Transverse colon (tissue), 4 donors: ENCODE measurements around the gene COL23A1.

Source experiments
- EP300 ChIP-seq: sonication (generic); formaldehyde crosslinking; IDR thresholded peaks from one replicate; pipeline ENCODE4 v1.6.1; 2017; ENCODE audit warnings: antibody characterized with exemption, low read depth
- POLR2A ChIP-seq: fragments of 450-650 bp; IDR thresholded peaks from one replicate; pipeline ENCODE4 v1.6.1; 2016; ENCODE audit warnings: antibody characterized with exemption, mild to moderate bottlenecking, moderate library complexity
- POLR2AphosphoS5 ChIP-seq, 3 donors: sonication (generic); formaldehyde crosslinking; IDR thresholded peaks; one replicate each; pipeline ENCODE4 v1.6.1; 2016; ENCODE audit warnings: antibody characterized with exemption in 3 of 3
- TF ChIP-seq, protein P1 (sequence below), 5 experiments: fragments of 200-600 bp in 3 of 5; fragments of 450-650 bp in 2 of 5; sonication (generic) in 3 of 5; IDR thresholded peaks; 1 replicate in 2 of 5; 2 replicates in 3 of 5; pipeline ENCODE4 v1.5.1; 2016 to 2017; ENCODE audit warnings: antibody characterized with exemption in 5 of 5, inconsistent platforms in 3 of 5, mild to moderate bottlenecking in 2 of 5, moderate library complexity in 1 of 5

DNA sequence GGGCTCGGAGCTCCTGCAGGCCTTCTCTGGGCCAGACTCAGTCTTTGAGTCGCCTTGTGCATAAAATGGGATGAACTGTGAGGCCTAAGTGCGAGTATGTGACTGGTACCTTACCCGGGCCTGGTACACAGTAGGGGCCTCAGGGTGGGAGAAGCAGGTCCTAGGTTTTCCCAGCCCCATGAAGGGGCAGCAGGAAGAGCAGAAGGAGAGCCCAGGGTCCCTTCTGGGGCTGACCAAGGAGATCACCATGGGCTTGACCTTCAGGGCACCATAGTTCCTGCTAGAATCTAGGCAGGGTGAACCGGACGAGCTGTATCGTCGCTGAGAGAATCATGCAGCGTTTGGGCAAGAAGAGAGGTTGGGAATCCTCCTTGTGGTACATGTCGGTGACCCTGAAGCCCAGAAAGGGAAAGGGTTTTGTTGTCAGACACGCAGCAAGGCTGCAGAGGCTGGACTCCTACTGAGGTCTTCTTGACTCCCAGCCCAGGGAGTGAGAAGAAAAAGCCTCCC, 357.2 kb downstream of the COL23A1 start:
- TF ChIP-seq, protein P1, sequence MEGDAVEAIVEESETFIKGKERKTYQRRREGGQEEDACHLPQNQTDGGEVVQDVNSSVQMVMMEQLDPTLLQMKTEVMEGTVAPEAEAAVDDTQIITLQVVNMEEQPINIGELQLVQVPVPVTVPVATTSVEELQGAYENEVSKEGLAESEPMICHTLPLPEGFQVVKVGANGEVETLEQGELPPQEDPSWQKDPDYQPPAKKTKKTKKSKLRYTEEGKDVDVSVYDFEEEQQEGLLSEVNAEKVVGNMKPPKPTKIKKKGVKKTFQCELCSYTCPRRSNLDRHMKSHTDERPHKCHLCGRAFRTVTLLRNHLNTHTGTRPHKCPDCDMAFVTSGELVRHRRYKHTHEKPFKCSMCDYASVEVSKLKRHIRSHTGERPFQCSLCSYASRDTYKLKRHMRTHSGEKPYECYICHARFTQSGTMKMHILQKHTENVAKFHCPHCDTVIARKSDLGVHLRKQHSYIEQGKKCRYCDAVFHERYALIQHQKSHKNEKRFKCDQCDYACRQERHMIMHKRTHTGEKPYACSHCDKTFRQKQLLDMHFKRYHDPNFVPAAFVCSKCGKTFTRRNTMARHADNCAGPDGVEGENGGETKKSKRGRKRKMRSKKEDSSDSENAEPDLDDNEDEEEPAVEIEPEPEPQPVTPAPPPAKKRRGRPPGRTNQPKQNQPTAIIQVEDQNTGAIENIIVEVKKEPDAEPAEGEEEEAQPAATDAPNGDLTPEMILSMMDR (IDR thresholded peaks at IDR 0.05): no peak
- TF ChIP-seq POLR2AphosphoS5 (IDR thresholded peaks at IDR 0.05) (no peak), POLR2A (no peak), EP300 (no peak)
